ENCODE data around the gene IPPK. TPM values are rescaled to one million over a fixed set of nuclear protein-coding genes. Genes with fewer than 3 reads are reported as not detected.
"Not testable (repeated sequence)": the region's sequence is repeated elsewhere in the genome, so short reads cannot be mapped to it uniquely, and the experiment has no call there.

IPPK gene
- total and polyA plus RNA-seq, 9 donors: 6.2 to 9.2 (median 7.6) TPM

DNA sequence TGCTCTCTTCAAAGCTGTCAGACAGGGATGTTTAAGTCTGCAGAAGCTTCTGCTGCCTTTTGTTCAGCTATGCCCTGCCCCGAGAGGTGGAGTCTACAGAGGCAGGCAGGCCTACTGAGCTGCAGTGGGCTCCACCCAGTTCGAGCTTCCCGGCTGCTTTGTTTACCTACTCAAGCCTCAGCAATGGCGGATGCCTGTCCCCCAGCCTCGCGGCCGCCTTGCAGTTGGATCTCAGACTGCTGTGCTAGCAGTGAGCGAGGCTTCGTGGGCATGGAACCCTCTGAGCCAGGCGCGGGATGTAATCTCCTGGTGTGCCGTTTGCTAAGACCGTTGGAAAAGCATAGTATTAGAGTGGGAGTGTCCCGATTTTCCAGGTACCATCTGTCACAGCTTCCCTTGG is 96.3 kb downstream of the IPPK start:
- not testable (repeated sequence) for H3K4me3 ChIP-seq (ENCODE audit: low read length); H3K27me3 ChIP-seq (ENCODE audit: control insufficient read depth, insufficient read depth, low read length); DNase-seq; H3K36me3 ChIP-seq (ENCODE audit: control insufficient read depth, insufficient read depth, low read length); H3K4me1 ChIP-seq (ENCODE audit: control insufficient read depth, insufficient read depth, low read length); H3K27ac ChIP-seq (ENCODE audit: low read length); H3K9me3 ChIP-seq (replicated peaks; ENCODE audit: control insufficient read depth, low read depth, low read length)
- WGBS (ENCODE audit: insufficient coverage): 97% methylated on average over 14 of the region's 14 CpGs

DNA sequence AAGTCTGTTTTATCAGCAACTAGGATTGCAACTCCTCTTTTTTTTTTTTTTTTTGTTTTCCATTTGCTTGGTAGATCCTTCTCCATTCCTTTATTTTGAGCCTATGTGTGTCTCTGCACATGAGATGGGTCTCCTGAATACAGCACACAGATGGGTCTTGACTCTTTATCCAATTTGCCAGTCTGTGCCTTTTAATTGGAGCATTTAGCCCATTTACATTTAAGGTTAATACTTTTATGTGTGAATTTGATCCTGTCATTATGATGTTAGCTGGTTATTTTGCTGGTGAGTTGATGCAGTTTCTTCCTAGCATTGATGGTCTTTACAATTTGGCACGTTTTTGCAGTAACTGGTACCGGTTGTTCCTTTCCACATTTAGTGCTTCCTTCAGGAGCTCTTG is 98.1 kb downstream of the IPPK start:
- H3K27me3 ChIP-seq (ENCODE audit: control insufficient read depth, insufficient read depth, low read length); H3K9me3 ChIP-seq (replicated peaks; ENCODE audit: control insufficient read depth, low read depth, low read length); H3K4me3 ChIP-seq (ENCODE audit: low read length); H3K4me1 ChIP-seq (ENCODE audit: control insufficient read depth, insufficient read depth, low read length); H3K36me3 ChIP-seq (ENCODE audit: control insufficient read depth, insufficient read depth, low read length); DNase-seq; H3K27ac ChIP-seq (ENCODE audit: low read length): not testable (repeated sequence)
- no CpG with 5 or more reads among the region's 2 CpGs for WGBS (ENCODE audit: insufficient coverage)

- Histone ChIP-seq H3K4me1 (ENCODE audit: control insufficient read depth, insufficient read depth, low read length) (peaks cover 13% of the 10 kb centered on the region), H3K36me3 (ENCODE audit: control insufficient read depth, insufficient read depth, low read length) (no peaks in the 10 kb centered on the region), H3K27ac (ENCODE audit: low read length) (peak overlapping the region; percentile 59), H3K27me3 (ENCODE audit: control insufficient read depth, insufficient read depth, low read length) (no peaks in the 10 kb centered on the region), H3K9me3 (replicated peaks; ENCODE audit: control insufficient read depth, low read depth, low read length) (no peaks in the 10 kb centered on the region), H3K4me3 (ENCODE audit: low read length) (no peak overlapping the region)
- peak; percentile 89 for DNase-seq
- WGBS (ENCODE audit: insufficient coverage): 33% methylated on average over 2 of the region's 2 CpGs
These were observed 104.9 kb downstream of the IPPK start for GRCh38 chr9:92564982-92565381.

DNA sequence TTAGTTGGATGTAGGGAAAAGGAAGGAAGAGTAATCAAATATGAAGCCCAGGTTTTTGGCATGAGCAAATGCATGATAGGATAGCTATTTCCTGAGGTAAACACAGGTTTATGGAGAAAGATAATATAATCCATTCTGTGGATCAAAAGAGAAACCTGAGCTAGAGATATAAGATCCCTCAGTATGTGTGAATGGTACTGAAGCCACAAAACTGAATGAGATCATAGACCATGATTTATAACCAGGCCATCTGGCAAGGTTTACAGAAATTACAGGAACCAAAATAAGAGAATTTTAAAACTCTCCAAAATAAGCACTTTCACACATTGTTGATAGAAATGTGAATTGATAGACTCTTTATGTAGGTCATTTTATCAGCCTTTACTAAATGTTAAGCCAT is 105.4 kb downstream of the IPPK start:
- H3K27me3 ChIP-seq (ENCODE audit: control insufficient read depth, insufficient read depth, low read length): no peaks in the 10 kb centered on the region
- H3K9me3 ChIP-seq (replicated peaks; ENCODE audit: control insufficient read depth, low read depth, low read length): no peaks in the 10 kb centered on the region
- no peak overlapping the region for H3K4me3 ChIP-seq (ENCODE audit: low read length)
- H3K4me1 ChIP-seq (ENCODE audit: control insufficient read depth, insufficient read depth, low read length): peaks cover 13% of the 10 kb centered on the region
- peak overlapping the region; percentile 91 for H3K27ac ChIP-seq (ENCODE audit: low read length)
- no peaks in the 10 kb centered on the region for H3K36me3 ChIP-seq (ENCODE audit: control insufficient read depth, insufficient read depth, low read length)
- peak; percentile 68 for DNase-seq

Other genes with a start within 250 kb of the IPPK start
- gene OMD, start 245.7 kb downstream of the IPPK start, total RNA-seq: 8.9 TPM
- 1 to 10 TPM; 2.7 to 7.0 (median 3.7) TPM for gene OMD, start 245.7 kb downstream of the IPPK start, polyA plus RNA-seq (ENCODE audit: insufficient read depth in 1 of 8, insufficient read length in 8 of 8, low replicate concordance in 1 of 8)
- gene ASPN, start 187.6 kb downstream of the IPPK start, total RNA-seq: 473 TPM
- gene ASPN, start 187.6 kb downstream of the IPPK start, polyA plus RNA-seq (ENCODE audit: insufficient read depth in 1 of 8, insufficient read length in 8 of 8, low replicate concordance in 1 of 8): 100 to 1,000 TPM; 147 to 546 (median 215) TPM
- 16.0 TPM for gene ECM2, start 134.1 kb downstream of the IPPK start, total RNA-seq
- gene ECM2, start 134.1 kb downstream of the IPPK start, polyA plus RNA-seq (ENCODE audit: insufficient read depth in 1 of 8, insufficient read length in 8 of 8, low replicate concordance in 1 of 8): 10 to 100 TPM; 14.7 to 28.3 (median 17.3) TPM
- gene BICD2, start 94.7 kb upstream of the IPPK start, total RNA-seq: 24.6 TPM
- 10 to 100 TPM; 24.0 to 37.1 (median 30.0) TPM for gene BICD2, start 94.7 kb upstream of the IPPK start, polyA plus RNA-seq (ENCODE audit: insufficient read depth in 1 of 8, insufficient read length in 8 of 8, low replicate concordance in 1 of 8)
- 14.5 TPM for gene ZNF484, start 207.9 kb upstream of the IPPK start, total RNA-seq
- 1 to 10 TPM; 3.4 to 5.7 (median 4.4) TPM for gene ZNF484, start 207.9 kb upstream of the IPPK start, polyA plus RNA-seq (ENCODE audit: insufficient read depth in 1 of 8, insufficient read length in 8 of 8, low replicate concordance in 1 of 8)